ENCODE measurements around the gene RABGAP1L.
A peak's percentile ranks its signal among the peaks of the same experiment; 100 is the strongest.
"Not testable (repeated sequence)": the region's sequence is repeated elsewhere in the genome, so short reads cannot be mapped to it uniquely, and the experiment has no call there.

The RABGAP1L gene

GRCh38 chr1:174232761-174233160 is 73.4 kb downstream of the RABGAP1L start:
- Histone ChIP-seq H3K36me3 (ENCODE audit: control insufficient read depth in 4 of 4, insufficient read depth in 4 of 4, low read length in 3 of 4) (peaks cover 0 to 13% (median 8%) of the 10 kb centered on the region in 4 experiments), H3K27ac (ENCODE audit: insufficient read depth in 1 of 2, low read depth in 1 of 2, low read length in 2 of 2, poor library complexity in 1 of 2, severe bottlenecking in 2 of 2) (no peak overlapping the region), H3K4me1 (ENCODE audit: control extremely low read depth in 1 of 4, control insufficient read depth in 4 of 4, insufficient read depth in 4 of 4, low read length in 3 of 4) (no peaks in the 10 kb centered on the region), H3K27me3 (replicated peaks in 2 of 5; ENCODE audit: control insufficient read depth in 4 of 5, insufficient read depth in 5 of 5, low read length in 4 of 5) (no peaks in the 10 kb centered on the region), H3K9me3 (ENCODE audit: control extremely low read depth in 1 of 5, control insufficient read depth in 4 of 5, insufficient read depth in 2 of 5, low read depth in 1 of 5, low read length in 4 of 5) (no peaks in the 10 kb centered on the region), H3K4me3 (ENCODE audit: control insufficient read depth in 1 of 7, extremely low read depth in 1 of 7, insufficient read depth in 4 of 7, low read depth in 2 of 7, low read length in 6 of 7) (no peak overlapping the region)
- 74% methylated on average over 2 of the region's 3 CpGs for WGBS (ENCODE audit: insufficient coverage)
- CTCF ChIA-PET: interaction anchor here (0.7 kb wide), 1 partner anchor 428 kb away, joined by 3 read pairs; no protein-coding TSS in a partner anchor
- POLR2A ChIA-PET: no interaction called here
- DNase-seq: peak; percentile 10 to 68 (median 43)

GRCh38 chr1:174238845-174239501 is 79.7 kb downstream of the RABGAP1L start:
- WGBS (ENCODE audit: insufficient coverage): 97% methylated on average over 18 of the region's 31 CpGs
- H3K4me1 ChIP-seq (ENCODE audit: control extremely low read depth in 1 of 4, control insufficient read depth in 4 of 4, insufficient read depth in 4 of 4, low read length in 3 of 4); H3K4me3 ChIP-seq (ENCODE audit: control insufficient read depth in 1 of 7, extremely low read depth in 1 of 7, insufficient read depth in 4 of 7, low read depth in 2 of 7, low read length in 6 of 7); H3K27ac ChIP-seq (ENCODE audit: insufficient read depth in 1 of 2, low read depth in 1 of 2, low read length in 2 of 2, poor library complexity in 1 of 2, severe bottlenecking in 2 of 2); CTCF ChIA-PET; H3K36me3 ChIP-seq (ENCODE audit: control insufficient read depth in 4 of 4, insufficient read depth in 4 of 4, low read length in 3 of 4); H3K27me3 ChIP-seq (replicated peaks in 2 of 5; ENCODE audit: control insufficient read depth in 4 of 5, insufficient read depth in 5 of 5, low read length in 4 of 5); H3K9me3 ChIP-seq (ENCODE audit: control extremely low read depth in 1 of 5, control insufficient read depth in 4 of 5, insufficient read depth in 2 of 5, low read depth in 1 of 5, low read length in 4 of 5); POLR2A ChIA-PET; DNase-seq: not testable (repeated sequence)

GRCh38 chr1:174239541-174239940 is 80.2 kb downstream of the RABGAP1L start:
- WGBS (ENCODE audit: insufficient coverage): no CpG with 5 or more reads among the region's 1 CpG
- POLR2A ChIA-PET: no interaction called here
- DNase-seq: no peak
- H3K4me1 ChIP-seq (ENCODE audit: control extremely low read depth in 1 of 4, control insufficient read depth in 4 of 4, insufficient read depth in 4 of 4, low read length in 3 of 4): no peaks in the 10 kb centered on the region
- no peak overlapping the region for H3K27ac ChIP-seq (ENCODE audit: insufficient read depth in 1 of 2, low read depth in 1 of 2, low read length in 2 of 2, poor library complexity in 1 of 2, severe bottlenecking in 2 of 2)
- no peaks in the 10 kb centered on the region for H3K9me3 ChIP-seq (ENCODE audit: control extremely low read depth in 1 of 5, control insufficient read depth in 4 of 5, insufficient read depth in 2 of 5, low read depth in 1 of 5, low read length in 4 of 5)
- no peaks in the 10 kb centered on the region for H3K27me3 ChIP-seq (replicated peaks in 2 of 5; ENCODE audit: control insufficient read depth in 4 of 5, insufficient read depth in 5 of 5, low read length in 4 of 5)
- CTCF ChIA-PET: no interaction called here
- H3K4me3 ChIP-seq (ENCODE audit: control insufficient read depth in 1 of 7, extremely low read depth in 1 of 7, insufficient read depth in 4 of 7, low read depth in 2 of 7, low read length in 6 of 7): no peak overlapping the region
- peaks cover 2 to 7% (median 5%) of the 10 kb centered on the region in 4 experiments for H3K36me3 ChIP-seq (ENCODE audit: control insufficient read depth in 4 of 4, insufficient read depth in 4 of 4, low read length in 3 of 4)

- CTCF ChIA-PET: no interaction called here
- 92% methylated on average over 2 of the region's 2 CpGs for WGBS (ENCODE audit: insufficient coverage)
- Histone ChIP-seq H3K4me3 (ENCODE audit: control insufficient read depth in 1 of 7, extremely low read depth in 1 of 7, insufficient read depth in 4 of 7, low read depth in 2 of 7, low read length in 6 of 7) (no peak overlapping the region), H3K9me3 (ENCODE audit: control extremely low read depth in 1 of 5, control insufficient read depth in 4 of 5, insufficient read depth in 2 of 5, low read depth in 1 of 5, low read length in 4 of 5) (no peaks in the 10 kb centered on the region), H3K36me3 (ENCODE audit: control insufficient read depth in 4 of 4, insufficient read depth in 4 of 4, low read length in 3 of 4) (peaks cover 5 to 9% (median 7%) of the 10 kb centered on the region in 4 experiments), H3K27ac (ENCODE audit: insufficient read depth in 1 of 2, low read depth in 1 of 2, low read length in 2 of 2, poor library complexity in 1 of 2, severe bottlenecking in 2 of 2) (no peak overlapping the region), H3K27me3 (replicated peaks in 2 of 5; ENCODE audit: control insufficient read depth in 4 of 5, insufficient read depth in 5 of 5, low read length in 4 of 5) (no peaks in the 10 kb centered on the region), H3K4me1 (ENCODE audit: control extremely low read depth in 1 of 4, control insufficient read depth in 4 of 4, insufficient read depth in 4 of 4, low read length in 3 of 4) (no peaks in the 10 kb centered on the region)
- POLR2A ChIA-PET: no interaction called here
- no peak for DNase-seq
These were observed 83.5 kb downstream of the RABGAP1L start for GRCh38 chr1:174242856-174243255.

GRCh38 chr1:174243451-174244000 is 84.2 kb downstream of the RABGAP1L start:
- WGBS (ENCODE audit: insufficient coverage): 100% methylated on average over 3 of the region's 3 CpGs
- Histone ChIP-seq H3K9me3 (ENCODE audit: control extremely low read depth in 1 of 5, control insufficient read depth in 4 of 5, insufficient read depth in 2 of 5, low read depth in 1 of 5, low read length in 4 of 5) (no peaks in the 10 kb centered on the region), H3K36me3 (ENCODE audit: control insufficient read depth in 4 of 4, insufficient read depth in 4 of 4, low read length in 3 of 4) (peaks cover 5 to 9% (median 7%) of the 10 kb centered on the region in 4 experiments), H3K27me3 (replicated peaks in 2 of 5; ENCODE audit: control insufficient read depth in 4 of 5, insufficient read depth in 5 of 5, low read length in 4 of 5) (no peaks in the 10 kb centered on the region), H3K4me3 (ENCODE audit: control insufficient read depth in 1 of 7, extremely low read depth in 1 of 7, insufficient read depth in 4 of 7, low read depth in 2 of 7, low read length in 6 of 7) (no peak overlapping the region), H3K27ac (ENCODE audit: insufficient read depth in 1 of 2, low read depth in 1 of 2, low read length in 2 of 2, poor library complexity in 1 of 2, severe bottlenecking in 2 of 2) (no peak overlapping the region), H3K4me1 (ENCODE audit: control extremely low read depth in 1 of 4, control insufficient read depth in 4 of 4, insufficient read depth in 4 of 4, low read length in 3 of 4) (no peaks in the 10 kb centered on the region)
- peak in 2 of 3 donors; percentile 29 to 49 for DNase-seq
- ChIA-PET POLR2A (no interaction called here), CTCF (interaction anchor here (0.6 kb wide), 1 partner anchor 656 kb away, joined by 3 read pairs; no protein-coding TSS in a partner anchor)

GRCh38 chr1:174244017-174244416 is 84.7 kb downstream of the RABGAP1L start:
- CTCF ChIA-PET: interaction anchor here (0.6 kb wide), 1 partner anchor 657 kb away, joined by 3 read pairs; no protein-coding TSS in a partner anchor
- peaks cover 5 to 9% (median 7%) of the 10 kb centered on the region in 4 experiments for H3K36me3 ChIP-seq (ENCODE audit: control insufficient read depth in 4 of 4, insufficient read depth in 4 of 4, low read length in 3 of 4)
- no peak for DNase-seq
- no peaks in the 10 kb centered on the region for H3K9me3 ChIP-seq (ENCODE audit: control extremely low read depth in 1 of 5, control insufficient read depth in 4 of 5, insufficient read depth in 2 of 5, low read depth in 1 of 5, low read length in 4 of 5)
- WGBS (ENCODE audit: insufficient coverage): 83% methylated on average over 2 of the region's 5 CpGs
- no peaks in the 10 kb centered on the region for H3K4me1 ChIP-seq (ENCODE audit: control extremely low read depth in 1 of 4, control insufficient read depth in 4 of 4, insufficient read depth in 4 of 4, low read length in 3 of 4)
- POLR2A ChIA-PET: no interaction called here
- H3K4me3 ChIP-seq (ENCODE audit: control insufficient read depth in 1 of 7, extremely low read depth in 1 of 7, insufficient read depth in 4 of 7, low read depth in 2 of 7, low read length in 6 of 7): no peak overlapping the region
- no peaks in the 10 kb centered on the region for H3K27me3 ChIP-seq (replicated peaks in 2 of 5; ENCODE audit: control insufficient read depth in 4 of 5, insufficient read depth in 5 of 5, low read length in 4 of 5)
- no peak overlapping the region for H3K27ac ChIP-seq (ENCODE audit: insufficient read depth in 1 of 2, low read depth in 1 of 2, low read length in 2 of 2, poor library complexity in 1 of 2, severe bottlenecking in 2 of 2)

GRCh38 chr1:174247472-174247871 is 88.2 kb downstream of the RABGAP1L start:
- WGBS (ENCODE audit: insufficient coverage): 100% methylated on average over 2 of the region's 4 CpGs
- H3K27ac ChIP-seq (ENCODE audit: insufficient read depth in 1 of 2, low read depth in 1 of 2, low read length in 2 of 2, poor library complexity in 1 of 2, severe bottlenecking in 2 of 2): no peak overlapping the region
- no peak overlapping the region for H3K4me3 ChIP-seq (ENCODE audit: control insufficient read depth in 1 of 7, extremely low read depth in 1 of 7, insufficient read depth in 4 of 7, low read depth in 2 of 7, low read length in 6 of 7)
- CTCF ChIA-PET: no interaction called here
- DNase-seq: no peak
- peaks cover 2 to 9% (median 6%) of the 10 kb centered on the region in 4 experiments for H3K36me3 ChIP-seq (ENCODE audit: control insufficient read depth in 4 of 4, insufficient read depth in 4 of 4, low read length in 3 of 4)
- no peaks in the 10 kb centered on the region for H3K27me3 ChIP-seq (replicated peaks in 2 of 5; ENCODE audit: control insufficient read depth in 4 of 5, insufficient read depth in 5 of 5, low read length in 4 of 5)
- no peaks in the 10 kb centered on the region for H3K4me1 ChIP-seq (ENCODE audit: control extremely low read depth in 1 of 4, control insufficient read depth in 4 of 4, insufficient read depth in 4 of 4, low read length in 3 of 4)
- H3K9me3 ChIP-seq (ENCODE audit: control extremely low read depth in 1 of 5, control insufficient read depth in 4 of 5, insufficient read depth in 2 of 5, low read depth in 1 of 5, low read length in 4 of 5): no peaks in the 10 kb centered on the region
- POLR2A ChIA-PET: interaction anchor here (0.6 kb wide), 1 partner anchor 194 kb away, joined by 5 read pairs; no protein-coding TSS in a partner anchor
